ENCODE data around the gene SIL1. TPM values are rescaled to one million over a fixed set of nuclear protein-coding genes. Genes with fewer than 3 reads are reported as not detected.

Gene SIL1
- total RNA-seq, 1 donor from 2014 or later: 39.3 TPM

DNA sequence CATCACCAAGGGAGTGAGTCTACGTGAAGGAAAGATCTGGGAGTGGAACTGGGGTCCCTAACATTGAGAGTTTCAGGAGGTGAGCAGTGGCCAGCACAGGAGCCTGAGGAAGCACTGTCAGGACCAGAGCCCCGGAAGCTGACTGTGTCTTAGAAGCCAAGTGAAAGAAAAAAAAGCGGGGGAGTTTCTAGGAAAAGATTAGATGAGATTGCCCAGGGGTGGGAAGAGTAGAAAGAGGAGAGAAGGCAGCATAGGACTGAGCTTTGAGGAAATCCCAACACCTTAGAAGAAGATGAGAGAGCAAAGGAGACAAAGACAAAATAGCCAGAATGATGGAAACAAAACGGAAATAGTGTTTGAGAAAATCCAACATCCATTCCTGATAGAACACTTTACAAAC lies 286.1 kb downstream of the SIL1 start:
- TF ChIP-seq, protein P1, sequence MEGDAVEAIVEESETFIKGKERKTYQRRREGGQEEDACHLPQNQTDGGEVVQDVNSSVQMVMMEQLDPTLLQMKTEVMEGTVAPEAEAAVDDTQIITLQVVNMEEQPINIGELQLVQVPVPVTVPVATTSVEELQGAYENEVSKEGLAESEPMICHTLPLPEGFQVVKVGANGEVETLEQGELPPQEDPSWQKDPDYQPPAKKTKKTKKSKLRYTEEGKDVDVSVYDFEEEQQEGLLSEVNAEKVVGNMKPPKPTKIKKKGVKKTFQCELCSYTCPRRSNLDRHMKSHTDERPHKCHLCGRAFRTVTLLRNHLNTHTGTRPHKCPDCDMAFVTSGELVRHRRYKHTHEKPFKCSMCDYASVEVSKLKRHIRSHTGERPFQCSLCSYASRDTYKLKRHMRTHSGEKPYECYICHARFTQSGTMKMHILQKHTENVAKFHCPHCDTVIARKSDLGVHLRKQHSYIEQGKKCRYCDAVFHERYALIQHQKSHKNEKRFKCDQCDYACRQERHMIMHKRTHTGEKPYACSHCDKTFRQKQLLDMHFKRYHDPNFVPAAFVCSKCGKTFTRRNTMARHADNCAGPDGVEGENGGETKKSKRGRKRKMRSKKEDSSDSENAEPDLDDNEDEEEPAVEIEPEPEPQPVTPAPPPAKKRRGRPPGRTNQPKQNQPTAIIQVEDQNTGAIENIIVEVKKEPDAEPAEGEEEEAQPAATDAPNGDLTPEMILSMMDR (IDR thresholded peaks at IDR 0.05; ENCODE audit: borderline replicate concordance): no peak
- peak overlapping the region; percentile 36 for H3K27ac ChIP-seq (replicated peaks)

DNA sequence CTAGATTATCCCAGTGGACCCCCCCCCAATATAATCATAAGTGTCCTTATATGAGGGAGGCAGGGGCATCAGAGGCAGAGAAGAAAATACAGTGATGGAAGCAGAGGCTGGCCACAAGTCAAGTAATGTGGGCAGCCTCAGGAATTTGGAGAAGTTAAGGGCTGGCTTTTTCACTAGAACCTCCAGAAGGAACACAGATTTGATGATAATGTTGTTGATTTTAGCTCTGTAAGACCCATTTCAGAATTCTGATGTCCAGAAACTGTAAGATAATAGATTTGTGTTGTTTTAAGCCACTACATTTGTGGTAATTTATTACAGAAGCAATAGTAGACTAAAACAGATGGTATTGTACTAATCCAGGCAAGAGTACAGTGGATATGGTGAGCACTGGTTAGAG lies 286.7 kb downstream of the SIL1 start:
- peaks cover 46% of the 10 kb centered on the region for H3K4me1 ChIP-seq
- H3K9me3 ChIP-seq (replicated peaks): no peaks in the 10 kb centered on the region
- no peak for DNase-seq
- peak overlapping the region; percentile 36 for H3K27ac ChIP-seq (replicated peaks)
- no peak overlapping the region for H3K4me3 ChIP-seq
- peaks cover 27% of the 10 kb centered on the region for H3K36me3 ChIP-seq
- TF ChIP-seq, protein P1 (IDR thresholded peaks at IDR 0.05; ENCODE audit: borderline replicate concordance): no peak
- intact Hi-C loops (cut with micrococcal nuclease): no loop called here
- H3K27me3 ChIP-seq (ENCODE audit: low read depth): no peaks in the 10 kb centered on the region

More for the DNA sequence above, 286.1 kb downstream of the SIL1 start:
- Histone ChIP-seq H3K4me3 (no peak overlapping the region), H3K27me3 (ENCODE audit: low read depth) (no peaks in the 10 kb centered on the region), H3K36me3 (peaks cover 21% of the 10 kb centered on the region), H3K4me1 (peaks cover 46% of the 10 kb centered on the region), H3K9me3 (replicated peaks) (no peaks in the 10 kb centered on the region)
- no peak for DNase-seq
- intact Hi-C loops (cut with micrococcal nuclease): no loop called here

DNA sequence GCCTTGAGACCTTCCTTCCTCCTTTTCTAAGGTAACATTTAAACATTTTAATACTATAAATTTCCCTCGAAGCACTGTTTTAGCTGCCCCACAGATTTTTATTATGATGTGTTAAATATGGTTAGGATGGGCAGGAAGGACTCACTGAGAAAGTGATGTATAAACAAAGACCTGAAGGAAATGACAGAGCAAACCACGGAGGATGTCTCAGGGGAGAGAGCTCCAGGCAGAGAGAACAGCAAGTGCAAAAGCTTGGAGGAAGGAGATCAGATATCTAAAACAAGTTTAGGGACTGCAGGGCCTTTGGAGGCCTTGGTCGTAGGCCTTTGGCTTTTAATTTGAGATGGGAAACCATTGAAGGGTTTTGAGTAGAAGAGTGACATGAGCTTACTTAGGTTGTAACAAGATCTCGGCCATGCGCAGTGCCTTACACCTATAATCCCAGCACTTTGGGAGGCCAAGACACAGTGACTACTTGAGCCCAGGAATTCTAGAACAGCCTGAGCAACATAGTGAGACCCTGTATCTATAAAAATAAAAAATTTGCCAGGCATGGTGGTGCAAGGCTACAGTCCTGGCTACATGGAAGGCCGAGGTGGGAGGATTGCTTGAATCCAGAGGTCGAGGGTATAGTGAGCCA lies 287.5 kb downstream of the SIL1 start:
- intact Hi-C loops (cut with micrococcal nuclease): no loop called here
- no peak for DNase-seq
- Histone ChIP-seq H3K4me3 (no peak overlapping the region), H3K27ac (replicated peaks) (no peak overlapping the region), H3K4me1 (peaks cover 46% of the 10 kb centered on the region), H3K36me3 (peaks cover 35% of the 10 kb centered on the region), H3K9me3 (replicated peaks) (no peaks in the 10 kb centered on the region), H3K27me3 (ENCODE audit: low read depth) (no peaks in the 10 kb centered on the region)
- TF ChIP-seq, protein P1 (IDR thresholded peaks at IDR 0.05; ENCODE audit: borderline replicate concordance): no peak

DNA sequence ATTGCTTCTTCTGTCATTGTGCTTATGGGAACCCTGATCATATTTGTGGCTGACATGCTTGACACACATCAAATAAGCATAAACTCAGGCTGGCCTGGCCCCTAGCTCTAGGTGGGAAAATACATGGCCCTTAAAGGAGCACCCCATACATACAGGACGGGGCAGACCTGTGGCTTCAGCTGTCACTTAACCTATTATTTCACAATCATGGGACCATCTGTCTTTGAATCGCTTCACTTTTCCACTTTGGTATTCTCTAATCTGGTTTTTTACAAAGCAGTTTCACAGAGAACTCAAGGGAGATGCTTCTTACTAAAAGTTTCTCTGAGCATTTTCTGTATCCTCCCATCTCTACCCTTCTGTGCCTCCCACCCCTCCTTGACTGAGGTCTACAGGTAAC lies 288.4 kb downstream of the SIL1 start:
- TF ChIP-seq, protein P1 (IDR thresholded peaks at IDR 0.05; ENCODE audit: borderline replicate concordance): no peak
- Histone ChIP-seq H3K27ac (replicated peaks) (no peak overlapping the region), H3K9me3 (replicated peaks) (no peaks in the 10 kb centered on the region), H3K4me3 (no peak overlapping the region), H3K36me3 (peaks cover 44% of the 10 kb centered on the region), H3K27me3 (ENCODE audit: low read depth) (no peaks in the 10 kb centered on the region), H3K4me1 (peaks cover 43% of the 10 kb centered on the region)
- intact Hi-C loops (cut with micrococcal nuclease): no loop called here
- no peak for DNase-seq

DNA sequence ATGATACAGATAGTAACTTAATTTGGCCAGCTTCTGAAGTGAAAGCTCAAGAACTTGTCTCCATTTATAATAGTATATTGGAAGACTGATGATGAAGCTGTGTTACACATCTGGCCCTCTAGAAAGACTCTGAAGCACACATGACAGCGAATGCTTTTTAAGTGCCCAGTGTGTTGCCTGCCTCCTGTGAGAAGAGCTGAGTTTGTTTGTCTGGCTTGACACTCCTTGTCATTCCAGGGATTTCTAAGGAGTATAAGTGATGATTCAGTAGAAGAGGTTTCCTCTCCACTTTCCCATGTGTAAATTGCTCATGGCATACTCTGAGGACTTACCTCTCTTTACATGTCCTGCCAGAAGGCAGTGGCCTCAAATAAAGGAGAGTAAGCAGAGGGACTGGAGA lies 292.6 kb downstream of the SIL1 start:
- Histone ChIP-seq H3K27me3 (ENCODE audit: low read depth) (no peaks in the 10 kb centered on the region), H3K27ac (replicated peaks) (no peak overlapping the region), H3K36me3 (peaks cover 67% of the 10 kb centered on the region), H3K4me3 (no peak overlapping the region), H3K9me3 (replicated peaks) (no peaks in the 10 kb centered on the region), H3K4me1 (peaks cover 45% of the 10 kb centered on the region)
- intact Hi-C loops (cut with micrococcal nuclease): no loop called here
- TF ChIP-seq, protein P1 (IDR thresholded peaks at IDR 0.05; ENCODE audit: borderline replicate concordance): no peak
- DNase-seq: no peak
